NCI-H748 (cell line): Measurements from ENCODE around the gene KARS1.

Experiments
- DNase-seq: peaks from one replicate; lab custom pipeline; 2025; ENCODE audit not compliant: unreplicated experiment; lab: John Stamatoyannopoulos, UW

KARS1 gene

GRCh38 chr16:75588716-75589115, 58.7 kb downstream of the KARS1 start:
- DNase-seq = no peak

GRCh38 chr16:75584108-75584507, 63.4 kb downstream of the KARS1 start:
- DNase-seq = no peak

- DNase-seq = no peak
Observed at GRCh38 chr16:75579281-75579834, 68.1 kb downstream of the KARS1 start.

GRCh38 chr16:75578725-75579124, 68.7 kb downstream of the KARS1 start:
- DNase-seq = no peak

GRCh38 chr16:75578212-75578611, 69.3 kb downstream of the KARS1 start:
- no peak for DNase-seq
